Kidney epithelial cell (primary cell): ENCODE data around the gene ALDH1B1. TPM values are rescaled to one million over a fixed set of nuclear protein-coding genes. Genes with fewer than 3 reads are reported as not detected.
"Not testable (repeated sequence)": the region's sequence is repeated elsewhere in the genome, so short reads cannot be mapped to it uniquely, and the experiment has no call there.

ENCODE experiments used
- DNase-seq: peaks from one replicate; pipeline ENCODE4 v3.0.0-alpha.2; 2010; ENCODE audit warnings: low read depth
- H3K27me3 ChIP-seq: 2 replicates; pipeline ENCODE4 v1.6.0; 2011; ENCODE audit warnings: low read length; ENCODE audit not compliant: control insufficient read depth, insufficient read depth
- H3K36me3 ChIP-seq: 2 replicates; pipeline ENCODE4 v1.5.1; 2011; ENCODE audit warnings: low read length; ENCODE audit not compliant: control insufficient read depth, insufficient read depth
- H3K4me3 ChIP-seq: 2 replicates; pipeline ENCODE4 v1.5.1; 2011; ENCODE audit warnings: low read depth, mild to moderate bottlenecking, control low read depth, low read length
- total RNA-seq: library from RNA; depleted of rRNA; stranded (reverse); fragments of >200 nt; gene quantifications from 2 replicates; pipeline ENCODE4 v1.2.3, GENCODE V29; 2015
- TF ChIP-seq, protein P1 (sequence below): IDR thresholded peaks from 2 replicates; pipeline ENCODE4 v1.5.1; 2011; ENCODE audit warnings: mild to moderate bottlenecking, moderate library complexity, low read length, control low read depth, inconsistent platforms; ENCODE audit not compliant: insufficient read depth, poor library complexity, severe bottlenecking

ALDH1B1 gene
- total RNA-seq, 1 donor from 2014 or later, result 87.2 TPM

DNA sequence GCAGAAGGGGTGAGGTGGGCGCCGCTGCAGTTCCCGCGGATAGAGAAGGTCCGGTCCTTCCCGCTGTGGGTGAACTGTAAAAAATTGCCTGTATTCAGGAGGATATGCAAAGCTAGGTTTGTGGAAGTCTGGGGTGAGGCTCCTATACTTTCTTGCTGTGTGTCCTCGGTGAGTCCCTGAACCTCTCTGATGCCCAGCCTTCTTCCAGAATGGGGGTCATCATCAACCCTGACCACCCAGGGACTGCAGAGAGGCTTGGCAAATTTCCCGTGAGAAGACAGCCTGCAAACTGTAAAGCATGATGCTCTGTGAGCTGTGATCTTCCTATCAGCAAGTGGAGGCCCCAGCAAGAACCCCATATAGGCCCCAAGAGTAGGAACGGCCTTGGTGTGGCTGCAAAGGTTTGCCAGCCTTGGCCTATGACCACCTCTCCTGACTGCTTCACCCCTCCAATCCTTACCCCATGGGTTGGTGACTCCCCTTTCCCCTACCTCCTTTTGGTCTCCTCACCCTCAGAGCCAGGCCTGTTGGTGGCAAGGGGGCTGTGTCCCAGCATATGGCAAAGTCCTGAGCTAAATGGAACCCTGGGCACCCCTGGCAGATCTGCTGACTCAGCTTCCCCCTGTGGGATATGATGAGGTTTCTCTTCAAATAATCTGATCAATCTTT, 760 bp downstream of the ALDH1B1 start:
- no peaks in the 10 kb centered on the region for H3K27me3 ChIP-seq
- peak overlapping the region; percentile 71 for H3K4me3 ChIP-seq
- DNase-seq, result no peak
- H3K36me3 ChIP-seq, result no peaks in the 10 kb centered on the region
- TF ChIP-seq, protein P1, sequence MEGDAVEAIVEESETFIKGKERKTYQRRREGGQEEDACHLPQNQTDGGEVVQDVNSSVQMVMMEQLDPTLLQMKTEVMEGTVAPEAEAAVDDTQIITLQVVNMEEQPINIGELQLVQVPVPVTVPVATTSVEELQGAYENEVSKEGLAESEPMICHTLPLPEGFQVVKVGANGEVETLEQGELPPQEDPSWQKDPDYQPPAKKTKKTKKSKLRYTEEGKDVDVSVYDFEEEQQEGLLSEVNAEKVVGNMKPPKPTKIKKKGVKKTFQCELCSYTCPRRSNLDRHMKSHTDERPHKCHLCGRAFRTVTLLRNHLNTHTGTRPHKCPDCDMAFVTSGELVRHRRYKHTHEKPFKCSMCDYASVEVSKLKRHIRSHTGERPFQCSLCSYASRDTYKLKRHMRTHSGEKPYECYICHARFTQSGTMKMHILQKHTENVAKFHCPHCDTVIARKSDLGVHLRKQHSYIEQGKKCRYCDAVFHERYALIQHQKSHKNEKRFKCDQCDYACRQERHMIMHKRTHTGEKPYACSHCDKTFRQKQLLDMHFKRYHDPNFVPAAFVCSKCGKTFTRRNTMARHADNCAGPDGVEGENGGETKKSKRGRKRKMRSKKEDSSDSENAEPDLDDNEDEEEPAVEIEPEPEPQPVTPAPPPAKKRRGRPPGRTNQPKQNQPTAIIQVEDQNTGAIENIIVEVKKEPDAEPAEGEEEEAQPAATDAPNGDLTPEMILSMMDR, result no peak

- no peak for DNase-seq
- no peaks in the 10 kb centered on the region for H3K36me3 ChIP-seq
- no peak overlapping the region for H3K4me3 ChIP-seq
- no peaks in the 10 kb centered on the region for H3K27me3 ChIP-seq
- TF ChIP-seq, protein P1, result no peak
Observed at GRCh38 chr9:38394416-38394815, 1.9 kb downstream of the ALDH1B1 start.

- H3K36me3 ChIP-seq, result no peaks in the 10 kb centered on the region
- H3K4me3 ChIP-seq, result no peak overlapping the region
- TF ChIP-seq, protein P1, result no peak
- H3K27me3 ChIP-seq, result no peaks in the 10 kb centered on the region
- no peak for DNase-seq
Observed at GRCh38 chr9:38395653-38396370, 3.3 kb downstream of the ALDH1B1 start.

DNA sequence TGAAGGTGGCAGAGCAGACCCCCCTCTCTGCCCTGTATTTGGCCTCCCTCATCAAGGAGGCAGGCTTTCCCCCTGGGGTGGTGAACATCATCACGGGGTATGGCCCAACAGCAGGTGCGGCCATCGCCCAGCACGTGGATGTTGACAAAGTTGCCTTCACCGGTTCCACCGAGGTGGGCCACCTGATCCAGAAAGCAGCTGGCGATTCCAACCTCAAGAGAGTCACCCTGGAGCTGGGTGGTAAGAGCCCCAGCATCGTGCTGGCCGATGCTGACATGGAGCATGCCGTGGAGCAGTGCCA, 3.8 kb downstream of the ALDH1B1 start:
- TF ChIP-seq, protein P1, result no peak
- no peak for DNase-seq
- Histone ChIP-seq H3K36me3 (no peaks in the 10 kb centered on the region), H3K27me3 (no peaks in the 10 kb centered on the region), H3K4me3 (no peak overlapping the region)

DNA sequence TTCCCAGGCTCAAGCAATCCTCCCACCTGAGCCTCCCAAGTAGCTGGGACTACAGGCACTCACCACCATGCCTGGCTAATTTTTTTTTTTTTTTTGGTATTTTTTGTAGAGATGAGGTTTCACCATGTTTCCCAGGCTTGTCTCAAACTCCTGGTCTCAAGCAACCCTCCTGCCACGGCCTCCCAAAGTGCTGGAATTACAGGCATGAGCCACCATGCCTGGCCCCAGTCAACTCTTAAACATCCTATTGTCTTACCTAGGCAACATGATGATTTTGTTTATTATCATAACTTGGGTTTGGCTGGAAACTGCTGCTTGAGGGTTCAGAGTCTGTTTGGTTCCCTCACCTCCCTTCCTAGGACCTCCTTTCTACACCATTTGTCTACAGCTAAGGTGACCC, 6.7 kb downstream of the ALDH1B1 start:
- not testable (repeated sequence) for H3K27me3 ChIP-seq, H3K4me3 ChIP-seq, H3K36me3 ChIP-seq, DNase-seq

- Histone ChIP-seq H3K4me3 (no peak overlapping the region), H3K36me3 (no peaks in the 10 kb centered on the region), H3K27me3 (peaks cover 3% of the 10 kb centered on the region)
- no peak for DNase-seq
- TF ChIP-seq, protein P1, result no peak
Observed at GRCh38 chr9:38401994-38402393, 9.5 kb downstream of the ALDH1B1 start.
